ENCODE data around the gene LTB4R.

LTB4R gene

GRCh38 chr14:24317141-24317928, 6.0 kb downstream of the LTB4R start:
- Histone ChIP-seq H3K36me3 (replicated peaks; ENCODE audit: low read depth, low read length) (no peaks in the 10 kb centered on the region), H3K27ac (ENCODE audit: low read length) (no peak overlapping the region), H3K9ac (ENCODE audit: low read length) (no peak overlapping the region), H3K4me3 (ENCODE audit: low read length) (no peak overlapping the region), H3K9me3 (ENCODE audit: insufficient read depth, low read length) (no peaks in the 10 kb centered on the region), H3K4me1 (ENCODE audit: low read length) (no peaks in the 10 kb centered on the region), H2AFZ (ENCODE audit: low read depth, low read length) (no peak overlapping the region), H4K20me1 (ENCODE audit: insufficient read depth, low read length) (no peaks in the 10 kb centered on the region), H3K27me3 (ENCODE audit: low read depth, low read length) (peaks cover 11% of the 10 kb centered on the region), H3K79me2 (ENCODE audit: low read length) (no peaks in the 10 kb centered on the region), H3K4me2 (ENCODE audit: low read length) (no peak overlapping the region)
- TF ChIP-seq CTCF (IDR thresholded peaks at IDR 0.05; ENCODE audit: low read depth, low read length) (no peak), EZH2phosphoT487 (IDR thresholded peaks at IDR 0.05; ENCODE audit: low read depth) (no peak)

- H3K27me3 ChIP-seq (ENCODE audit: low read depth, low read length) = peaks cover 11% of the 10 kb centered on the region
- TF ChIP-seq EZH2phosphoT487 (IDR thresholded peaks at IDR 0.05; ENCODE audit: low read depth) (no peak), CTCF (IDR thresholded peaks at IDR 0.05; ENCODE audit: low read depth, low read length) (no peak)
- no peaks in the 10 kb centered on the region for H3K9me3 ChIP-seq (ENCODE audit: insufficient read depth, low read length)
Observed at GRCh38 chr14:24321212-24321975, 10.1 kb downstream of the LTB4R start.

GRCh38 chr14:24322672-24323071, 11.4 kb downstream of the LTB4R start:
- Histone ChIP-seq H3K4me3 (ENCODE audit: low read length) (no peak overlapping the region), H3K27me3 (ENCODE audit: low read depth, low read length) (peaks cover 11% of the 10 kb centered on the region), H3K9me3 (ENCODE audit: insufficient read depth, low read length) (no peaks in the 10 kb centered on the region), H2AFZ (ENCODE audit: low read depth, low read length) (no peak overlapping the region), H3K36me3 (replicated peaks; ENCODE audit: low read depth, low read length) (no peaks in the 10 kb centered on the region), H3K27ac (ENCODE audit: low read length) (no peak overlapping the region), H3K4me1 (ENCODE audit: low read length) (no peaks in the 10 kb centered on the region), H3K4me2 (ENCODE audit: low read length) (no peak overlapping the region), H3K79me2 (ENCODE audit: low read length) (no peaks in the 10 kb centered on the region), H4K20me1 (ENCODE audit: insufficient read depth, low read length) (no peaks in the 10 kb centered on the region), H3K9ac (ENCODE audit: low read length) (no peak overlapping the region)
- TF ChIP-seq CTCF (IDR thresholded peaks at IDR 0.05; ENCODE audit: low read depth, low read length) (no peak), EZH2phosphoT487 (IDR thresholded peaks at IDR 0.05; ENCODE audit: low read depth) (no peak)

More at GRCh38 chr14:24321212-24321975, 10.1 kb downstream of the LTB4R start:
- Histone ChIP-seq H3K4me1 (ENCODE audit: low read length) (no peaks in the 10 kb centered on the region), H2AFZ (ENCODE audit: low read depth, low read length) (no peak overlapping the region), H3K4me3 (ENCODE audit: low read length) (no peak overlapping the region), H3K27ac (ENCODE audit: low read length) (no peak overlapping the region), H3K79me2 (ENCODE audit: low read length) (no peaks in the 10 kb centered on the region), H4K20me1 (ENCODE audit: insufficient read depth, low read length) (no peaks in the 10 kb centered on the region), H3K36me3 (replicated peaks; ENCODE audit: low read depth, low read length) (no peaks in the 10 kb centered on the region), H3K4me2 (ENCODE audit: low read length) (no peak overlapping the region), H3K9ac (ENCODE audit: low read length) (no peak overlapping the region)

- no peak overlapping the region for H3K4me3 ChIP-seq (ENCODE audit: low read length)
- H3K27ac ChIP-seq (ENCODE audit: low read length) = no peak overlapping the region
- no peak overlapping the region for H2AFZ ChIP-seq (ENCODE audit: low read depth, low read length)
Observed at GRCh38 chr14:24323341-24323740, 12.0 kb downstream of the LTB4R start.

More at GRCh38 chr14:24323341-24323740, 12.0 kb downstream of the LTB4R start:
- TF ChIP-seq CTCF (IDR thresholded peaks at IDR 0.05; ENCODE audit: low read depth, low read length) (no peak), EZH2phosphoT487 (IDR thresholded peaks at IDR 0.05; ENCODE audit: low read depth) (no peak)
- Histone ChIP-seq H3K4me1 (ENCODE audit: low read length) (no peaks in the 10 kb centered on the region), H3K9ac (ENCODE audit: low read length) (no peak overlapping the region), H4K20me1 (ENCODE audit: insufficient read depth, low read length) (no peaks in the 10 kb centered on the region), H3K9me3 (ENCODE audit: insufficient read depth, low read length) (no peaks in the 10 kb centered on the region), H3K79me2 (ENCODE audit: low read length) (no peaks in the 10 kb centered on the region), H3K36me3 (replicated peaks; ENCODE audit: low read depth, low read length) (no peaks in the 10 kb centered on the region), H3K4me2 (ENCODE audit: low read length) (no peak overlapping the region), H3K27me3 (ENCODE audit: low read depth, low read length) (peaks cover 11% of the 10 kb centered on the region)

Measured in OCI-LY3 (cell line).